Fibroblast of lung (primary cell): Measurements from ENCODE around the gene NR4A1. TPM values are rescaled to one million over a fixed set of nuclear protein-coding genes. Genes with fewer than 3 reads are reported as not detected.

Experiments
- DNase-seq, 2 donors: peaks; one replicate each; pipeline versions ENCODE4 v3.0.0 to v3.0.0-alpha.2; 2010; ENCODE audit warnings: low read depth in 2 of 2
- H2AFZ ChIP-seq: 2 replicates; pipeline ENCODE4 v1.5.1; 2012; ENCODE audit warnings: low read length, control low read depth, inconsistent platforms
- H3K27ac ChIP-seq: 2 replicates; pipeline ENCODE4 v1.5.1; 2011; ENCODE audit warnings: low read length, control low read depth; ENCODE audit not compliant: insufficient read depth
- H3K27me3 ChIP-seq: 2 replicates; pipeline ENCODE4 v1.5.1; 2011; ENCODE audit warnings: mild to moderate bottlenecking, low read length; ENCODE audit not compliant: control insufficient read depth, insufficient read depth
- H3K36me3 ChIP-seq: 2 replicates; pipeline ENCODE4 v1.5.1; 2011; ENCODE audit warnings: low read length; ENCODE audit not compliant: control insufficient read depth, insufficient read depth
- H3K4me1 ChIP-seq: 2 replicates; pipeline ENCODE4 v1.5.1; 2011; ENCODE audit warnings: low read length; ENCODE audit not compliant: control insufficient read depth, insufficient read depth; ENCODE audit errors: extremely low read depth
- H3K4me2 ChIP-seq: 2 replicates; pipeline ENCODE4 v1.5.1; 2011; ENCODE audit warnings: low read length, control low read depth; ENCODE audit not compliant: insufficient read depth; ENCODE audit errors: extremely low read depth
- H3K4me3 ChIP-seq, 4 experiments: fragments of 200-600 bp in 1 of 4; sonication (generic) in 1 of 4; replicated peaks in 1 of 4; 2 replicates each; pipeline ENCODE4 v1.5.1; 2011 to 2016; ENCODE audit warnings: low read length in 4 of 4, low read depth in 3 of 4, mild to moderate bottlenecking in 3 of 4, control low read depth in 2 of 4, inconsistent platforms in 1 of 4, mixed read lengths in 1 of 4; ENCODE audit not compliant: insufficient read depth in 1 of 4; ENCODE audit errors: control extremely low read depth in 1 of 4
- H3K79me2 ChIP-seq: 2 replicates; pipeline ENCODE4 v1.5.1; 2012; ENCODE audit warnings: mild to moderate bottlenecking, low read length, inconsistent platforms; ENCODE audit not compliant: control insufficient read depth, insufficient read depth
- H3K9ac ChIP-seq: 2 replicates; pipeline ENCODE4 v1.5.1; 2011; ENCODE audit warnings: mild to moderate bottlenecking, low read length, control low read depth; ENCODE audit not compliant: insufficient read depth
- H3K9me3 ChIP-seq: 2 replicates; pipeline ENCODE4 v1.5.1; 2012; ENCODE audit warnings: low read depth, low read length; ENCODE audit not compliant: control insufficient read depth, insufficient read depth
- H4K20me1 ChIP-seq: 2 replicates; pipeline ENCODE4 v1.5.1; 2011; ENCODE audit warnings: low read length; ENCODE audit not compliant: control insufficient read depth, insufficient read depth; ENCODE audit errors: extremely low read depth
- CTCF ChIP-seq, 2 donors: IDR thresholded peaks in 1 of 2; conservative IDR thresholded peaks in 1 of 2; 1 replicate in 1 of 2; 2 replicates in 1 of 2; pipeline ENCODE4 v1.5.1; 2011 to 2012; ENCODE audit warnings: low read length in 2 of 2, control low read depth in 1 of 2, inconsistent platforms in 1 of 2, low read depth in 1 of 2, mild to moderate bottlenecking in 1 of 2
- EZH2 ChIP-seq: IDR thresholded peaks from 2 replicates; pipeline ENCODE4 v1.5.1; 2012; ENCODE audit warnings: low read length, control low read depth, mild to moderate bottlenecking; ENCODE audit errors: missing control alignments
- polyA plus RNA-seq, 2 donors: library from polyadenylated mRNA; depleted of rRNA in 1 of 2; stranded (reverse) in 1 of 2; unstranded in 1 of 2; fragments of >200 nt; gene quantifications; 2 replicates each; pipeline ENCODE4 v1.2.1, GENCODE V29; 2011 to 2012; ENCODE audit warnings: missing spikeins in 1 of 2
- total RNA-seq: library from RNA; depleted of rRNA; stranded (reverse); fragments of >200 nt; gene quantifications from 2 replicates; pipeline ENCODE4 v1.2.1, GENCODE V29; 2014

Gene NR4A1
- total and polyA plus RNA-seq, 2 donors (not counting 1 experiment from before 2014, with no cell fraction given), result 3.8 to 4.1 TPM

GRCh38 chr12:52032804-52033445 is 18.3 kb upstream of the NR4A1 start:
- Histone ChIP-seq H4K20me1 (no peaks in the 10 kb centered on the region), H2AFZ (no peak overlapping the region), H3K27ac (peak overlapping the region; percentile 84), H3K4me3 (peak overlapping the region; percentile 5 to 55 (median 34)), H3K79me2 (no peaks in the 10 kb centered on the region), H3K4me1 (peaks cover 11% of the 10 kb centered on the region), H3K4me2 (peak overlapping the region; percentile 79), H3K9ac (peak overlapping the region; percentile 66), H3K27me3 (no peaks in the 10 kb centered on the region), H3K36me3 (no peaks in the 10 kb centered on the region), H3K9me3 (no peaks in the 10 kb centered on the region)
- TF ChIP-seq CTCF (conservative IDR thresholded peaks at IDR 0.05 in 1 of 2, IDR thresholded peaks at IDR 0.05 in 1 of 2; ENCODE audit: low read depth in 1 of 2, low read length in 2 of 2) (no peak), EZH2 (no peak)
- peak; percentile 97 to 98 for DNase-seq

- Histone ChIP-seq H3K4me3 (peak overlapping the region in 2 of 4 experiments; percentile 54 to 55), H3K4me2 (peak overlapping the region; percentile 21), H3K79me2 (no peaks in the 10 kb centered on the region), H3K9me3 (no peaks in the 10 kb centered on the region), H4K20me1 (no peaks in the 10 kb centered on the region), H3K4me1 (peaks cover 11% of the 10 kb centered on the region), H3K9ac (peak overlapping the region; percentile 66), H3K36me3 (no peaks in the 10 kb centered on the region), H3K27ac (peak overlapping the region; percentile 84), H3K27me3 (no peaks in the 10 kb centered on the region), H2AFZ (no peak overlapping the region)
- no peak for DNase-seq
- TF ChIP-seq CTCF (conservative IDR thresholded peaks at IDR 0.05 in 1 of 2, IDR thresholded peaks at IDR 0.05 in 1 of 2; ENCODE audit: low read depth in 1 of 2, low read length in 2 of 2) (no peak), EZH2 (no peak)
These were observed 17.6 kb upstream of the NR4A1 start for GRCh38 chr12:52033446-52034140.

GRCh38 chr12:52035190-52035589 is 16.1 kb upstream of the NR4A1 start:
- Histone ChIP-seq H3K27me3 (no peaks in the 10 kb centered on the region), H2AFZ (no peak overlapping the region), H3K36me3 (no peaks in the 10 kb centered on the region), H3K9ac (no peak overlapping the region), H3K4me1 (peaks cover 13% of the 10 kb centered on the region), H3K27ac (no peak overlapping the region), H3K9me3 (no peaks in the 10 kb centered on the region), H3K4me3 (no peak overlapping the region), H3K79me2 (no peaks in the 10 kb centered on the region), H3K4me2 (no peak overlapping the region), H4K20me1 (no peaks in the 10 kb centered on the region)
- DNase-seq, result no peak
- TF ChIP-seq CTCF (conservative IDR thresholded peaks at IDR 0.05 in 1 of 2, IDR thresholded peaks at IDR 0.05 in 1 of 2; ENCODE audit: low read depth in 1 of 2, low read length in 2 of 2) (no peak), EZH2 (no peak)
